ENCODE measurements around the gene CD22. TPM values are rescaled to one million over a fixed set of nuclear protein-coding genes. Genes with fewer than 3 reads are reported as not detected.
"Not testable (repeated sequence)": the region's sequence is repeated elsewhere in the genome, so short reads cannot be mapped to it uniquely, and the experiment has no call there.

The CD22 gene
- total and polyA plus RNA-seq, 8 donors: 2.0 to 5.7 (median 4.0) TPM; not detected in 3

GRCh38 chr19:35373492-35373891 is 44.5 kb downstream of the CD22 start:
- H3K27me3 ChIP-seq: no peaks in the 10 kb centered on the region
- intact Hi-C loops (cut with DNase I; ENCODE audit: low total_unique reads): no loop called here
- TF ChIP-seq CTCF (IDR thresholded peaks at IDR 0.05): no peak
- TF ChIP-seq POLR2A (IDR thresholded peaks at IDR 0.05): no peak
- no peak for TF ChIP-seq POLR2AphosphoS5 (IDR thresholded peaks at IDR 0.05)
- no peak for TF ChIP-seq EP300 (IDR thresholded peaks at IDR 0.05)
- no peak for DNase-seq
- H3K4me1 ChIP-seq: no peaks in the 10 kb centered on the region
- WGBS, 5 donors: 81 to 92% (median 88%) methylated on average over 7 of the region's 7 CpGs
- no peaks in the 10 kb centered on the region for H3K9me3 ChIP-seq
- no peaks in the 10 kb centered on the region for H3K36me3 ChIP-seq
- H3K27ac ChIP-seq: no peak overlapping the region
- no peak overlapping the region for H3K4me3 ChIP-seq

- DNase-seq; H3K27me3 ChIP-seq; H3K27ac ChIP-seq; H3K4me3 ChIP-seq; H3K9me3 ChIP-seq; H3K36me3 ChIP-seq; H3K4me1 ChIP-seq; intact Hi-C loops (cut with DNase I; ENCODE audit: low total_unique reads): not testable (repeated sequence)
Observed at GRCh38 chr19:35374031-35374430, 45.0 kb downstream of the CD22 start.

- Histone ChIP-seq H3K9me3 (no peaks in the 10 kb centered on the region), H3K4me3 (no peak overlapping the region), H3K27me3 (no peaks in the 10 kb centered on the region), H3K4me1 (peaks cover 0 to 11% (median 8%) of the 10 kb centered on the region in 4 donors), H3K36me3 (no peaks in the 10 kb centered on the region), H3K27ac (no peak overlapping the region)
- no peak for TF ChIP-seq EP300 (IDR thresholded peaks at IDR 0.05)
- TF ChIP-seq CTCF (IDR thresholded peaks at IDR 0.05): no peak
- TF ChIP-seq POLR2A (IDR thresholded peaks at IDR 0.05): no peak
- TF ChIP-seq POLR2AphosphoS5 (IDR thresholded peaks at IDR 0.05): no peak
- 75 to 96% (median 87%) methylated on average over 12 of the region's 12 CpGs for WGBS, 5 donors
- intact Hi-C loops (cut with DNase I; ENCODE audit: low total_unique reads): no loop called here
- no peak for DNase-seq
Observed at GRCh38 chr19:35375505-35376307, 46.7 kb downstream of the CD22 start.

- TF ChIP-seq EP300 (IDR thresholded peaks at IDR 0.05) (no peak), POLR2AphosphoS5 (IDR thresholded peaks at IDR 0.05) (no peak), CTCF (IDR thresholded peaks at IDR 0.05) (no peak), POLR2A (IDR thresholded peaks at IDR 0.05) (no peak)
- H3K4me1 ChIP-seq: peaks cover 0 to 16% (median 11%) of the 10 kb centered on the region in 4 donors
- intact Hi-C loops (cut with DNase I; ENCODE audit: low total_unique reads): no loop called here
- 62 to 74% (median 69%) methylated on average over 1 of the region's 1 CpG for WGBS, 5 donors
- H3K27ac ChIP-seq: no peak overlapping the region
- no peak for DNase-seq
- H3K36me3 ChIP-seq: no peaks in the 10 kb centered on the region
- H3K4me3 ChIP-seq: no peak overlapping the region
- no peaks in the 10 kb centered on the region for H3K27me3 ChIP-seq
- no peaks in the 10 kb centered on the region for H3K9me3 ChIP-seq
Observed at GRCh38 chr19:35377656-35378055, 48.7 kb downstream of the CD22 start.

- Histone ChIP-seq H3K27me3 (no peaks in the 10 kb centered on the region), H3K9me3 (no peaks in the 10 kb centered on the region), H3K4me3 (no peak overlapping the region), H3K4me1 (peaks cover 0 to 16% (median 11%) of the 10 kb centered on the region in 4 donors), H3K36me3 (no peaks in the 10 kb centered on the region), H3K27ac (no peak overlapping the region)
- 93 to 97% (median 97%) methylated on average over 3 of the region's 3 CpGs for WGBS, 5 donors
- TF ChIP-seq CTCF (IDR thresholded peaks at IDR 0.05) (no peak), POLR2A (IDR thresholded peaks at IDR 0.05) (no peak), POLR2AphosphoS5 (IDR thresholded peaks at IDR 0.05) (no peak), EP300 (IDR thresholded peaks at IDR 0.05) (no peak)
- DNase-seq: no peak
- intact Hi-C loops (cut with DNase I; ENCODE audit: low total_unique reads): no loop called here
Observed at GRCh38 chr19:35378356-35378755, 49.4 kb downstream of the CD22 start.

- DNase-seq; H3K9me3 ChIP-seq; H3K27me3 ChIP-seq; H3K4me3 ChIP-seq; H3K27ac ChIP-seq; intact Hi-C loops (cut with DNase I; ENCODE audit: low total_unique reads); H3K36me3 ChIP-seq: not testable (repeated sequence)
- WGBS, 5 donors: 83 to 99% (median 98%) methylated on average over 5 of the region's 5 CpGs
- H3K4me1 ChIP-seq: peaks cover 0 to 16% (median 11%) of the 10 kb centered on the region in 4 donors
Observed at GRCh38 chr19:35379545-35379944, 50.6 kb downstream of the CD22 start.
